HS-5 (cell line): Measurements from ENCODE around the gene POFUT2.

Source experiments
- DNase-seq: peaks from one replicate; pipeline ENCODE4 v3.0.0-alpha.2; 2012; ENCODE audit warnings: low read depth

The POFUT2 gene

GRCh38 chr21:45222001-45222400, 65.7 kb downstream of the POFUT2 start:
- no peak for DNase-seq

GRCh38 chr21:45220714-45221490, 66.8 kb downstream of the POFUT2 start:
- DNase-seq = no peak

GRCh38 chr21:45220071-45220481, 67.6 kb downstream of the POFUT2 start:
- no peak for DNase-seq

GRCh38 chr21:45219517-45219916, 68.2 kb downstream of the POFUT2 start:
- DNase-seq = no peak

- no peak for DNase-seq
Measured at GRCh38 chr21:45217010-45217409, 70.7 kb downstream of the POFUT2 start.

- no peak for DNase-seq
Measured at GRCh38 chr21:45215213-45215612, 72.5 kb downstream of the POFUT2 start.
